NCI-H187 treated with DMSO at 0.1 percent for 48 hours (cell line): ENCODE results near the gene NEDD4.
"Not testable (repeated sequence)": the region's sequence is repeated elsewhere in the genome, so short reads cannot be mapped to it uniquely, and the experiment has no call there.

Experiments used
- DNase-seq: peaks from one replicate; lab custom pipeline; 2025; lab: John Stamatoyannopoulos, UW

NEDD4 gene

GRCh38 chr15:55993111-55993803 lies at the start of gene NEDD4:
Gene NEDD4, minus strand, starts transcription at chr15:55993612. Its CDS starts 57 bp downstream, at chr15:55993555.
- no peak for DNase-seq

DNA sequence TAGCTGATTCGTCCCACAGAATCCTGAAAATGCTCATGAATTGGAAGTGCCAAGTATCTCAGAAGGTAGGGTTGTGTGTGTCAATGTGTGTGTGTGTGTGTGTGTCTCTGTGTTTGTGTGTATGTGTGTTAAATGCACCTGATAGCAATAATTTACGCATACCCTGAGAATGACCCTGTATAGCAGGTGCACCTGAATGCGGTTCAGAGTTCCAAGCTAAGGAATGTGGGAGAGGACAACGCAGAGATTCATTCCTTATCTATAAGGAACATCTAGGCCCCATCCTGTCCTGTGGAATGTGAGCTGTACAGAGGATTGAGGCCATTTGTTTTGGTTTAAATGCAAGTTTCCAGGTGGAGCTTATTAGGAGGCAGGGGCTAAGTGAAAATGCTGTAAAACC lies 49.1 kb upstream of the NEDD4 start:
- DNase-seq: no peak

DNA sequence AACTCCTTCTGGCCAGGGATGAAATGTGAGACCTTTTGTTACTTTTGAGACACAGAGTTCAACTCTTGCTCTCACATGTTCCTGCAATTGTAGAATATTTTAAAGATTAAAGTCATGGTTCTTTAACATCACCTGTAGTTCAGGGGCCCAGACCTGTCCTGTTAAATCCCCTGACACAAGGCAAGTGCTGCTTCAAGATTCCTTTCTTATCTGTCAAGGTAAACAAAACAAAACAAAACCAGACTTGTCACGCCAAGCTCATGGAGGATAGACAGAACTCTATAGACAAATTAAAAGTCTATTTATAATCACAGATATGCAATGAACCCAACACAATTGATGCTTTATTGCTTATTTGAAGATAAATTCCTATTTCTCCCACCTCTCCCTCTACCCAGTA lies 48.6 kb upstream of the NEDD4 start:
- no peak for DNase-seq

DNA sequence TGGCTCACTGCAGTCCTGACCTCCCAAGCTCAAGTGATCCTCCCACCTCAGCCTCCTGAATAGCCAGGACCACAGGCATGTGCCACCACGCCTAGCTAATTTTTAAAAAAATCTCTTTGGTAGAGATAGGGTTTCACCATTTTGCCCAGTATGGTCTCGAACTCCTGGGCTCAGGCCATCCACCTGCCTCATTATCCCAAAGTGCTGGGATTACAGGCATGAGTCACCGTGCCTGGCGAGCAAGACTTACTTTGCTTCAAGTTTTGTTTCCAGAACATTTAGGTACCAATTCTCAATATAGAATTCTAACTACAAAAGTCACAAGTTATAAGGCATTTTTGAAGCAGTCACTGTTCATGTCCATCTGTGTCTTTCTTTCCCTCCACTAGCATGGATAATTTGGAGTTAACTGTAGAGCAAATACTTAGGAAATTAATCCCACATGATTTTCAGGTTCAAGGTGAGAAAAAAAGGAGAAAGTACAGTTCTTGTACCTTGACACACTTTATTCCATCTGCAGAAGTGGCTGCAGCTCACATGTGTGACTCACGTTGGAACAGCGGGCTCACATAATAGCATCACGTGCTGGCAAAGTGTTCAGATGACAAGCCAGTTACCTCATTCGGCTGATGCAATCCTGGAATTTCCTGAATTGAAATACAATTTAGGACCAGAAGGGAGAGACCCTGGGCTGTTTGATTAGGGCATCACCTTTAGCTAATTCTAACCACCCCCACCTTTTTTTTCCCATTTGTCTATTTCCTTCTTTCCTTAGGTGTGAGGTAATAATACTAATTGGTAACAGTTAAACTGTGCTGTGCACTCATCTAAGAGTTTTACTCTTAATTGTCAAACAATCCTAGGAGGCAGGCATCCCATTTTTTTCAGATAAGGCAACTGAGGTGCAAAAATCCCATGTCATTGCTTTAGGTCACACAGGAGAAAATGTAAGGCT lies 46.9 kb upstream of the NEDD4 start:
- no peak for DNase-seq

DNA sequence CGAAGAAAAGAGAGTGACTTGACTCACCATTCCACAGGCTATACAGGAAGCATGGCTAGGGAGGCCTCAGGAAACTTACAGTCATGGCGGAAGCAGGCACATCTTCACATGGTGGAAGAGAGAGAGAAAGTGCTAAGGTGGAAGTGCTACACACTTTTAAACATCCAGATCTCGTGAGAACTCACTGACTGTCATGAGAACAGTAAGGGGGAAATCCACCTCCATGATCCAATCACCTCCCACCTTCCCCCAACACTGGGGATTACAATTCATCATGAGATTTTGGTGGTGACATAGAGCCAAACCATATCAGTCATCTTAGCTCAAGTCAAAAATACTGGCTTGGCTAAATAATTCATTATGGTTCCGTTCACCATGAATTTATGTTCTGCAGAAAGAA lies 45.3 kb upstream of the NEDD4 start:
- no peak for DNase-seq

DNA sequence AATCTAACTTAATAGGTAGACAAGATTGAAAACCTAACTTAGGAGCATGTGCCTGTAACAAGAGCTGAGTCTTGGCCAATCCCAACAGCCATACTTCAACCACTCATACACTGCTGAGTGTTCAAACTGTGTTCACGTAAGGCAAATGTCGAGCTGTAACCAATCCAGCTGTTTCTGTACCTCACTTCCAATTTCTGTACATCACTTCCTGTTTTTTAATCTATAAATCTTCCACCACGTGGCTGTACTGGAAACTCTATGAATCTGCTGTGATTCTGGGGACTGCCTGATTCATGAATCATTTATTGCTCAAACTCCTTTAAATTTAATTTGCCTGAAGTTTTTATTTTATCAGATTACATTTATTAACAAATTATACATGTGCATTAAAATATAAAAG lies 44.6 kb upstream of the NEDD4 start:
- DNase-seq: no peak

DNA sequence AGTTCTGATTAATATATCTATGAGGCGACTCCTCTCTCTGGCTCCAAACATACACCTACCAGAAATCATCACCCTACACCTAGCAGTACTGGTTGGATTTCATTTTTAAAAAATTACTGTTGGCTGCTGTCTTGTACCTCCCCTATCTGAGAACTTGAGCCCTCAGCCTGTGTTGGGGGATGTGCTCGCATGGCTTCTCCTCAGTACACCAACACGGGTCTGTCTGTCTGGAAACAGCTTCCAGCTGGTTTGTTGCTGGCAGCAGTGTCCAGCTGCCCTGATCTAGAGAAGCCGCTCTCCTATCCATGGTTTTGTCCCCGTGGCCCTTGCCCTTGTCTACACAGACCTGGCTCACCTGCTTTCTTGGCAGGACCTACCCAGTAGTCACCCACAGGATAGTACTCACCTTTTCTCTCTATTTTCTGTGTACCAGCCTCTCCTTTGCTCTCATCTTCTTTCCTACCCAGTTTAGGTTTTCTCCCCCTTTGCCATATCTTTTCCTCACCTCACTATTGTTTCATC lies 43.2 kb upstream of the NEDD4 start:
- no peak for DNase-seq

DNA sequence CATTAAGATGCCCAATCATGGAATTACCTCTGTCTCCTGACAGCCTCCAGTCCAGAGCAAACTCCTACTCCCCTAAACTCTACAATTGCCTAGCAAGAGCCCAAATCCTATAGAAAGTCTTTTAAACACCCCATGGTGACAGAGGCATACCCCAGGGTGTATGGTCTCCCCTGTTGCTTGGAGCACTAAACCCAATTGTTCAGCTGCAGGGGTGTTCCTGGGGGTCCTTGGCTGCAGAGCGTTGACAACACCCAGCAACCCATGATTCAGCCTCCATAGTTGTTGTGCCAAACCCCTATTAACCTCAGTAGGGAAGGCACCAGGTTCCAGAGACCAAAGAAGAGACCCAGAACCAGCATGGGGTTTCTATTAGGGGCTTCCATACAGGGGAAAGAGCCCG lies 41.8 kb upstream of the NEDD4 start:
- DNase-seq: no peak

GRCh38 chr15:56034514-56034913 lies 41.1 kb upstream of the NEDD4 start:
- no peak for DNase-seq

- DNase-seq: no peak
Observed at GRCh38 chr15:56032373-56032772, 39.0 kb upstream of the NEDD4 start.

DNA sequence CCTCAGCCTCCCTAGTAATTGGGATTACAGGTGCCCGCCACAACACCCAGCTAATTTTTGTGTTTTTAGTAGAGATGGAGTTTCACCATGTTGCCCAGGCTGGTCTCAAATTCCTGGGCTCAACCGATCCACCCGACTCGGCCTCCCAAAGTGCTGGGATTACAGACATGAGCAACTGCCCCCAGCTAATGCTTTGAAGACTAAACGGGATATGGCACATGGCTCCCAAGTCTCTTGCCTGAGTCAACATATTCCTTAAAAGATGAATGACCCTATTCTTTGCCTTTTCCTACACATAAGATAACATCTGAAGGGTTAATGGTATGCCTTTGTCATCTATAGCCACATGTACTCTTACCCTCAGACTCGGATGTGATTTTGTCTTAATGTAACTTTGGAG lies 38.4 kb upstream of the NEDD4 start:
- no peak for DNase-seq

- no peak for DNase-seq
Observed at GRCh38 chr15:56031402-56031801, 38.0 kb upstream of the NEDD4 start.

DNA sequence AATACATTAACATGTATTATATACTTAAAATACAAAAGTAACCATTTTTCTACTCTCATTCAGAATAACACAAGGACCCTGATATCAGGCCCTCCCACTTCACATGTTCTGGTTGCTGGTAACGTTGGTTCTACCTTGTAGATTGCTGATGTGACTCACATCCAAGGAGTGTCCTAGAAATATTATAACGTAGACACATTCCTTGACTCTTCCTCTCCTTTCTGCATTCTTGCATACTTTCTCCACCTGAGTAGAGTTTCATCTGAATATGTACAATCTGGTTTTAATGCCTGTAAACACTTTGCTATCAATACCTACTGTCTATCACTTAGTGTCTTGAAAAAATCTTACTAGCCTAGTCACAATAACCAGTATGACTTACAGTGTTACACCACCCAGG lies 35.0 kb upstream of the NEDD4 start:
- DNase-seq: no peak

DNA sequence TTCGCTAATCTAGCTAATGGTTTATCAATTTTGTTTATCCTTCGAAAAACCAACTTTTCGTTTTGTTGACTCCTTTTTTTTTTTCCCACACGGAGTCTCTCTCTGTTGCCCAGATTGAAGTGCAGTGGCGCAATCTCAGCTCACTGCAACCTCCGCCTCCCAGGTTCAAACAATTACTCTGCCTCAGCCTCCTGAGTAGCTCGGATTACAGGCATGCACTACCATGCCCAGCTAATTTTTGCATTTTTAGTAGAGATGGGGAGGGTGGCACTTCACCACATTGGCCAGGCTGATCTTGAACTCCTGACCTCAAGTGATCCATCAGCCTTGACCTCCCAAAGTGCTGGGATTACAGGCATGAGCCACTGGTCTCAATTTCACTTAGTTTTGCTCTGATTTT lies 29.7 kb upstream of the NEDD4 start:
- DNase-seq: not testable (repeated sequence)

GRCh38 chr15:56019819-56020486 lies 26.5 kb upstream of the NEDD4 start:
- DNase-seq: no peak

DNA sequence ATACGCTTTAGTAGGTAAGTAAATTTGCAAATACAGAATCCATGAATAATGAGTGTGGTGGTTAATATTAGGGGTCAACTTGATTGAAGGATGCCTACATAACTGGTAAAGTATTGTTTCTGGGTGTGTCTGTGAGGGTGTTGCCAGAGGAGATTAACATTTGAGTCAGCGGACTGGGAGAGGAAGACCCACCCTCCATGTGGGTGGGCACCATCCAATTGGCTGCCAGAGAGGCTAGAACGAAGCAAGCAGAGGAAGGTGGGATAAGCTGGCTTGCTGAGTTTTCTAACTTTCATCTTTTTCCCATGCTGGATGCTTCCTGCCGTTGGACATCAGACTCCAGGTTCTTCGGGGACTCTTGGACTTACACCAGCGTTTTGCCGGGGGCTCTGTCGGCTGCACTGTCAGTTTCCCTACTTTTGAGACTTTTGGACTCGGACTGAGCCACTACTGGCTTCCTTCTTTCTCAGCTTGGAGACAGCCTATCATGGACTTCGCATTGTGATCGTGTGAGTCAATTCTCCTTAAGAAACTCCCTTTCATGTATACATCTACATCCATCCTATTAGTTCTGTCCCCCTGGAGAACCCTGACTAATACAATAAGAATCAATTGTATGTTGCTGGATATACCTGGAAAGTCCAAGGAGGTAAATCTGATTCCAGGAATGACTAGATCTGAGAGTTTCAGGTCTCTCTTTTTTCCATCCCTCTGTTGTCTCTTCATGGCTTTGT lies 25.8 kb upstream of the NEDD4 start:
- no peak for DNase-seq

DNA sequence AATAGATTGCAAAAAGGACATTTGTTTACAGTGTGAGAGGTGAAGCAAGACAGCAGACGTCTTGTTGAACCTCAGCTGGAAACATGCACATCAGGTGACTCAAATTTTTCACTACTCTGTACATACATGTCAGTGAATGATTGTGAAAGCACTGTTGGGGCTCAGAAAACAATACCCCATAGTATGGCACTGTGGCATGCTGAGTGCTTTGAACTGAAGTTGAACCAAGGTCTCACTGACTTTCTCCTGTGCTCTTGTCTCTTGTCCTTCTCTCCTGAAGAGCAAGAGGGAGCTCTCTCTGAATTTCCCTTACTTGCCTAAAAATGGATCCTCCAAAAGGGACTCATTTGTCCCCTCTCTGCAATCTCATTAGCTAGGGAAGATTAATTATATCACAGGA lies 24.5 kb upstream of the NEDD4 start:
- no peak for DNase-seq

- DNase-seq: no peak
Observed at GRCh38 chr15:56017511-56017910, 24.1 kb upstream of the NEDD4 start.

GRCh38 chr15:56016281-56016680 lies 22.9 kb upstream of the NEDD4 start:
- no peak for DNase-seq

GRCh38 chr15:56014677-56015076 lies 21.3 kb upstream of the NEDD4 start:
- DNase-seq: no peak

DNA sequence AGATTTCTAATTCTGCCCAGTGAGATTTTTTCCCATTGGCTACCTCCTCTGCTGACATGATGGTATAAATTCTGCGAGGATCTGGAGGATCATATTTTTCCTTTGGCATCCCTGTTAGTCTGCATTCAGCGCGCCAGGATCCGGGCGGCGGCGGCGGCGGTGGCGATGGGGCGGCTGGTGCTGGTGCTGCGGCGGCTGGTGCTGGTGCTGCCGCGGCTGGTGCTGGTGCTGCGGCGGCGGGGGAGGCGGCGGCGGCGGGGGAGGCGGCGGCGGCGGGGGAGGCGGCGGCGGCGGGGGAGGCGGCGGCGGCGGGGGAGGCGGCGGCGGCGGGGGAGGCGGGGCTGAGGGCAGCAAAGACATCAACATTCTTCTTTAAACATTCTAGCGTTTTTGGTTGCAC lies 13.6 kb upstream of the NEDD4 start:
- DNase-seq: not testable (repeated sequence)

GRCh38 chr15:56006371-56006770 lies 13.0 kb upstream of the NEDD4 start:
- not testable (repeated sequence) for DNase-seq
